Activated CD8-positive, alpha-beta memory T cell treated with anti-CD3 and anti-CD28 coated beads, Interleukin-2, amount 50 U/mL, for 1 hour (primary cell): Measurements from ENCODE around the gene LTN1.

Experiments
- DNase-seq: peaks from one replicate; pipeline ENCODE4 v3.0.0-alpha.2; 2020; ENCODE audit errors: extremely low read depth

The LTN1 gene

DNA sequence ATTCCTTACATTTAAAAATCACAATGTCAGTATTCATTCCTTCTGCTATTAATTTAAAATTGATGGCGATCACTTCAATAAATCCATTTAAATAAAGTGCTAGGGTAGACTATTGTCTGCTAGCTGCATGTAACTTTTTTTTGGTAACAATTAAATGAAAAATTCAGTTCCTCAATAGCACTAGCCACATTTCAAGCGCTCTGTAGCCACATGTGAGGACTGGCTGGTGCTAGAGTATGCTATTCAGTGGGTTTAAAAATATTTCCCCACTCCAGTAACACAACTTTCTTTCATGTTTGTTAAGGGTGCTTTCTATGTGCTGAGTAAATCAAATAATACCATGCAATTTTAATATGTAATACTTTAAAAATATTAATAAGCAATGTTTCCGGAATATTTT lies 108.2 kb downstream of the LTN1 start:
- DNase-seq, result no peak

DNA sequence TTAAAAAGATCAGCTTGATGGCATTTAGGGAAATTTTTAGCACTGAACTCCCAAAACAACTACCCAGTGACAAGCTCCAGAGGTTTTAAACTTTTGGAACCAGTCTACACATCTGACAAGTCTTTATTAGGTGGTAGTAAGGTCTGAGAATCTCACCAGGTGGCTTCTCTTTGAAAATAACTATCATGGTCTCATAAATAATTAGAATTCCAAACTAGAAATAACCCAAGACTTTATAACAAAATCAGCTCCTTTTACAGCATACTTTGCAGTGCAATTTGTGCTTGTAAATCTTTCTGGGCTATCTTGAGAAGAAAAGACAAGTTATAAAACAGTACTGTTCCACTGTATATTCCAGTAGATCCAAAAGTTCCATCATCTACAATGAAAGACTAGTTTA lies 108.7 kb downstream of the LTN1 start:
- DNase-seq, result no peak

DNA sequence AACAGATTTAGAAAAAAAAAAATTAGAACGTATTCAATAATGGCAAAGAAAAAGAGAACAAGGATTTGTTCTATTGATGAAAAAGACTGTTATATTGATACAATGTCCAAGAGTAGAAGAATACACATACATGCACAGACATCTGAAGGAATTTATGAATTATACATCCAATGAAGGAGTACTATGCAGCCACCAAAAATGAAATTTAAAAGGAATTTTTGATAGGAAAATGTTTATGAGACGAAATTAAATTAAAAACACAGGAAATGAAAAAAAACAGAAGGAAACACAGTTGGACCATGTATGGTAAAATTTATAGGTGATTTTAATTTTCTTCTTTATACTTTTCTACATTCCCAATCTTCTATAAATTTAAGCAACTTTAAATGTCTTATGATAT lies 110.3 kb downstream of the LTN1 start:
- no peak for DNase-seq
